Erythroblast (primary cell): ENCODE measurements around the gene CASZ1.

Experiments
- DNase-seq, 2 experiments: peaks; one replicate each; lab custom pipeline; 2025; lab: John Stamatoyannopoulos, UW
- GATA1 ChIP-seq: IDR thresholded peaks from 2 replicates; pipeline ENCODE4 v1.6.1; 2011; ENCODE audit warnings: low read depth, mild to moderate bottlenecking, control low read depth, low read length, moderate library complexity
- POLR2A ChIP-seq: IDR thresholded peaks from 2 replicates; pipeline ENCODE4 v1.6.1; 2011; ENCODE audit warnings: mild to moderate bottlenecking, low read length

Gene CASZ1

GRCh38 chr1:10709646-10710045 lies 86.8 kb downstream of the CASZ1 start:
- no peak for TF ChIP-seq GATA1
- TF ChIP-seq POLR2A: no peak
- no peak for DNase-seq

DNA sequence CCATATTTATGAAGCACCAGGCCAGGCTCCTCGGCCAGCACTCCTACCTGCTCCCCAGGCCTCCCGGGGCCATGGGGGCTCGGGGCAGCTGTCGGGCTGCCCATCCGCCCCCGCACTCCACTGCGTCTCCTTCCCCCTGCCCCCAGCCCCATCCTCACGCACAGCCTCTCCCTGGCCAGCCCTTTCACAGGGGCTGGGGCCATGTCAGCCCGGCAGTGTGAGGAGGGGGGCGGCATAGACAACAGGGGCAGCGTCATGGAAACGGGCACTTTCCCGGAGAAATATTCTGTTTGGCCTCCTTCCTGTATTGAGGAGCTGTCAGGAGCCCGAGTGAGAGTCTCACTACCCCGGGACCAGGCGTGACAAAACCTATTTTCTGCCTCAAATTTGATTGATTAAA lies 87.3 kb downstream of the CASZ1 start:
- DNase-seq: no peak
- TF ChIP-seq POLR2A: no peak

DNA sequence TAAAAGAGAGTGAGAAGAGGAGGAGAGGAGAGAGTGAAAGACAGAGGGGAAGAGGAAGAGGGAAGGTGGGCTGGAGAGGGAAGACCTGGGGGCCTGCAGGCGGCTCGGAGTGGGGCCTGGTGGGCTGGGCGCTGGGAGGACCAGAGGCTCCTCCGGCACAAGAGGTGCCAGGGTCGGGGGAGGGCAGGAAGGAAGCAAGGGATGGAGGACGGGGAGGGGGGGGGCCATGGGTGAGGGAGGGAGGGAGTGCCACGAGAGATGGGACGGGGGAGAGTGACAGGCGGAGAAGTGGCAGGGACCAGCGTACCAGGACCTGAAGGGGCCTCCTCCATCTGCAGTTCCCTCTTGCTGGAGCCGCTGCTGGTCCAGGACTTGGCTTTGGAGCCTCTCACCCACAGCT lies 87.7 kb downstream of the CASZ1 start:
- no peak for TF ChIP-seq GATA1
- TF ChIP-seq POLR2A: no peak

GRCh38 chr1:10707208-10707607 lies 89.2 kb downstream of the CASZ1 start:
- no peak for DNase-seq
- TF ChIP-seq GATA1 (no peak), POLR2A (no peak)

More for the DNA sequence above, 87.7 kb downstream of the CASZ1 start:
- no peak for DNase-seq

- TF ChIP-seq POLR2A (no peak), GATA1 (no peak)
- DNase-seq: no peak
Measured at GRCh38 chr1:10706376-10706913, 90.0 kb downstream of the CASZ1 start.

DNA sequence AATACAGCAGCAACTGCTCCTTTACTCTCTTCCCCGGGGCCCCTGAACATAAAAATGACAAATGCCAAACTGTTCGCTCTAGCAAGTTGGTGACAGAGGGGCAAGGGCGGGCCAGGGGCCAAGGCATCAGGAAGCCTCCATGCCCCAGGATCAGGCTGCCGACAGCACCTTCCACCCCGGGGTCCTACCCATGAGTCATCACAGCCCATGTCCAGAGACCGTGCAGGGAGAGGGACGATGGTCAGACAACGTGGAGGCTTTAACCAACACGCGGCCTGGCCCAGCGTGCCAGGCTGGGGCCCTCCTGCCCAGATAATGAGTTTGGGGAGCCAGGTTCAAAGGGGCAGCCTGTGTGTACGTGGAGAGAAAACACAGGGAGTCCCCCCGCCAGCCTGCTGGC lies 90.5 kb downstream of the CASZ1 start:
- DNase-seq: no peak
- no peak for TF ChIP-seq POLR2A
- TF ChIP-seq GATA1: no peak

DNA sequence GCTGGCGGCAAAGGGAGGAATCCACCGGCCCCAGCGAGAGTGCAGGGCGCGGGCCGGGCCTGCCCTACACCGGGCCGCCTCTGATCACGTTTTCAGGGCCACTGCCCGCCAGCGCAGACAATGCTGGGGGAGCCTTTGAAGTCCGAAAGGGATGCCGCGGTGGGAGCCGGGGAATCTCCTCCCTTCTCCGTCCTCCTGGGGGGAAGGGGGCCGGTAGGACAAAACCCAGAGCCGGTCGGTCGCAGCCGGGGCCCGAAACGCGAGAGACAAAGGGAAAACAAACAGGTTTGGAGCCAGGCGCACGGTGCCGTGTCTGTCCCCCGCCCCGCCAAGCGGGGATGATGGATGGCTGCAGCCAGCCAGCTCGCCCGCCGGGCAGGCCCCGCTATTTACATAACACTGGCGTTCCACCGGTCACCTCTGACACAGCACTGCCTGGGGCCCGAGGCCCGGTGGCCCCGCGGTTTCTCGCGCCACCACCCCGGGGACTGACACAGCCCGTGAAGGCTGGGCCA lies 92.0 kb downstream of the CASZ1 start:
- TF ChIP-seq GATA1: no peak
- TF ChIP-seq POLR2A: no peak
- no peak for DNase-seq

DNA sequence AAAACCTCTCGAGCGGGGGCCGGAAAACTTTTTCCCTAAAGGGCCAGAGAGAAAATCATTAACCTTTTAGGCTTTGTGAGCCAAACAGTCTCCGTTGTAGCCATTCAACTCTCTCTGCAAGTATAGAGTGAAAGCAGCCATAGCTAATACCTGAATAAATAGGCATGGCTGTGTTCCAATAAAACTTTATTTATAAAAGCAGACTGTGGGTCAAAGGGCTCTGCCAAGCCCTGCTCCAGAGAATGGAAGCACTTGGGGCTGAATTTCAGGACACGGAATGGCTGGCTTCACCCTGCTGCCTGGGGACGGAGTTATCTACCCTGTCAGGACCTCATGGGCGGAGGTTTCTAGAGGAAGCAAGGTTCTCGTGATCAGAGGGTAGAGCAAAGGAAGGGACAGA lies 92.7 kb downstream of the CASZ1 start:
- TF ChIP-seq POLR2A: no peak
- TF ChIP-seq GATA1: no peak

DNA sequence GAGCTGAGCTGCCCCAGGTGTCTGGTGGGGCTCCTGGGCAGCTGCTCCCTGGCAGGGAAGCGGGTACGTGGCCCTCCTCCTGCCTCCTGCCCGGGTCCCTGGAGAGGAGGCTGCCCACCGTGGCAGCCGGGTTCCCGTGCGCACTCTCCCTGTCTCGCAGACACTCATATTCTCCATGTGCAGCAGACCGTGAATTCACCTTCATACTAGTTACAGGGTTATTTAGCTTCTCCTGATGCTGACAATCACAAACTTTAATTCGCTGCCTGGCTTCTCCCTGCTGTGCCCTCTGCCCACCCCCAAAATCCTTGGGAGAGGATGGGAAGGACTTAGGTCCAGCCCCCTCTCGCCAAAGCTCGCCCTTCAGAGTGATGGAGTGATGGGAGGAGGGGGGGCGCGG lies 95.3 kb downstream of the CASZ1 start:
- TF ChIP-seq GATA1: no peak
- no peak for TF ChIP-seq POLR2A
- no peak for DNase-seq

More for the DNA sequence above, 92.7 kb downstream of the CASZ1 start:
- DNase-seq: no peak

GRCh38 chr1:10699470-10699835 lies 97.0 kb downstream of the CASZ1 start:
- no peak for DNase-seq
- no peak for TF ChIP-seq GATA1
- no peak for TF ChIP-seq POLR2A

GRCh38 chr1:10698726-10699469 lies 97.5 kb downstream of the CASZ1 start:
- no peak for TF ChIP-seq GATA1
- no peak for TF ChIP-seq POLR2A

DNA sequence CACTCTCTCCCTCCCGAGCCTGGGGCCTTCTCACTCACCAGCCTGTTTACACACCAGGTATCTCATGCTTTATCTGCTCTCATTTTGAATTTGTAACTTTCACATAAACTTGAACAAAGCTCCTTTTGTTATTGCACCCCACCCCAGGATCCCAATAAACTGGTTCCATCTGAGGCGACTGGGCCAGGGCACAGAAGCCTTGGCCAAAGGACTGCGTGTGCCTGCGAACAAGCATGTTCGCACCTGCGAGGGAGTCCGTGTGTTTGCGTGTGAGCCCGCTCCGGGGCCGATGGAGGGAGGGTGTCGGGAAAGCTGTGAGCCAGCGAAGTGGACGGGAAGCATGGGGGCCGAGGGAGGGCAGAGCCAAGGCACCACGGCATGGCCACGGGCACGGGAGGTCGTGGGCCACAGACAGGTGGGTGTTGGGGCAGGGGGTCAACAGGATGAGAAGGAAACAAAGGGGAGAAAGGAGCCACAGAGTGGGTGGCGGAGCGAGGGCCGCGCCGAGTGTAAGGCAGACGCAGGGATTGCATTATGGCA lies 98.8 kb downstream of the CASZ1 start:
- TF ChIP-seq POLR2A (no peak), GATA1 (no peak)
- no peak for DNase-seq

More at GRCh38 chr1:10698726-10699469, 97.5 kb downstream of the CASZ1 start:
- DNase-seq: no peak

DNA sequence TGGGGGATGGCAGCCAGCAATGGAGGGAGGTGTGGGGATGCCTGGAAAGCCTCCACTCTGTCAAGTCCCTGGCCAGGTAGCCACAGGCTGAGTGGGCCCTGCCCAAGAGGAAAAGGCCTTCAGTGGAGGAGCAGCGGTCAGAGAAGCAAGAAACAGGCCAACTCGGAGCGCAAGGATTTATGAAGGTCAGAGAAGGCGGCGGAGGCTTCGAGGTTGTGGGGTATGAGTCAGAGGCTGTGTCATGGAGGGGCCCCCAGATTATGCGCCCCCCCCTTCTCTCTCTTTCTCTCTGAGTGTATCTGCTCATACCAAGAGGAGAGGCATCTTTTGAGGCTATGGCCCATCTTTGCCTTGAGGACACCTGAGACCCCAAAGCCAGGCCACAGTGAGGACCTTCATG lies 99.5 kb downstream of the CASZ1 start:
- no peak for TF ChIP-seq POLR2A
- TF ChIP-seq GATA1: no peak
- no peak for DNase-seq

DNA sequence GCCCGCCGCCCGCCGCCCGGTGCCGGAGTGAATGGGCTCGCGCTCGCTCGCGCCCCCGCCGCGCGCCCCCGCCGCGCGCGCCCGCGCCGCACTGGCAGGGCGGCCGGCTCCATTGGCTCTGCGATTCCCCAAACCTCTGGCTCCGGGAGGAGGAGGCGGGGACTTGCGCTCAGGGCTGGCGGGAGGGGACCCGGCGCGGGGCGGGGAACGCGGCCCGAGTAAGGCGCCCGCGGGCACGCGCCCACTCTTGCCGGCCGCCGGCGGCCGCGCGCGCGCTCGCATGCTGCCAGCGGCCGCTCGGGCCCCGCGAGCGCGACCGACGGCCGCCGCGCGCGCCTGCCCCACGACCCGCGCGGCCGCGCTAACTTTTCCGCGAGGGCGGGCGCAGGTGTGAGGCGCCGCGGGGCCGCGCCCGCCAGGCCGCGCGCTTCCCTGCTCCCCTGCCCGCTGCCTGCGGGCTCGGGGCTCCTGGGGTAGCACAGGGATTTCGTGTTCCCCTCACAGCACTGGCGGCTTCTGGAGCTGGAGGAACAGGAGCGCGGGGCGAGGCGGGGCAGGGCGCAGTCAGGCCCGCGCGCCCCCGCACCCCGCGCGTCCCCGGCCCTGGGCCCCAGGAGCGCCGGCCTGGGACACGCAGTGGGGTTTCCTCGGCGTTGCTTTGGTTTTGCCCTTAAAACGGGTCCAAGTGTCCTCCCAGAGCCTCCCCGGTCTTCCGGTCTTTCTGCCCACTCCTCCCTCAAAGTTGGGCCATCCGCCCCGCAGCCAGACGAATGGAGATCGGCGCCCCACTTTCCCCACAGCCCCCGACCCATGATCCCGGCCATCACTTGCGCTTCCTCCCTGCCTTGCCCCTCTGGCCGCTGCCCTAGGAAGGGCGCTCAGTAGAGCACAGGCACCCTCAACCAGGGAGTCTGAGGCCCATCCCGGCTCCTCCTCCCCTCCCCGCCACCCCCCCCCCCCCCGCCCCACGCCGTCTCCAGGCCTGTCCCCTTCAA lies 101.5 kb downstream of the CASZ1 start:
- peak; percentile 82 to 88 for DNase-seq
- no peak for TF ChIP-seq GATA1
